ENCODE measurements around the gene DCAF11. TPM values are rescaled to one million over a fixed set of nuclear protein-coding genes. Genes with fewer than 3 reads are reported as not detected.

DCAF11 gene
- total and polyA plus RNA-seq, 4 experiments from 2014 or later = 71.5 to 93.4 (median 75.4) TPM

GRCh38 chr14:24151404-24152080, 37.0 kb downstream of the DCAF11 start:
- Histone ChIP-seq H3K27ac (ENCODE audit: low read depth, low read length) (no peak overlapping the region), H3K9me3 (ENCODE audit: control insufficient read depth in 1 of 2, low read length in 2 of 2) (no peaks in the 10 kb centered on the region), H3K4me1 (ENCODE audit: insufficient read depth, low read length) (peaks cover 27% of the 10 kb centered on the region), H3K36me3 (ENCODE audit: insufficient read depth, low read length) (peaks cover 52% of the 10 kb centered on the region), H3K4me3 (ENCODE audit: low read length in 2 of 2) (no peak overlapping the region), H3K27me3 (ENCODE audit: insufficient read depth, low read length) (no peaks in the 10 kb centered on the region)
- Mint-ChIP-seq H3K27me3 (no peaks in the 10 kb centered on the region), H3K36me3 (peaks cover 40 to 59% of the 10 kb centered on the region in 2 donors), H3K4me3 (no peak overlapping the region), H3K4me1 (peaks cover 18 to 40% (median 28%) of the 10 kb centered on the region in 4 donors), H3K27ac (peak overlapping the region in 4 of 7 donors; percentile 3 to 74 (median 28)), H3K9me3 (no peaks in the 10 kb centered on the region)
- intact Hi-C loops (cut with micrococcal nuclease) = no loop called here
- CTCF ChIA-PET (ENCODE audit: partially characterized antibody) = interaction anchor here (1.3 to 8.5 kb wide), 3 partner anchors 9 to 43 kb away, joined by 5 to 110 read pairs (median 7); partner anchors contain the start of genes IRF9 and PSME1
- no peak for DNase-seq
- POLR2A ChIA-PET (ENCODE audit: partially characterized antibody) = interaction anchor here (1.0 to 9.5 kb wide), 6 partner anchors 7 to 65 kb away, joined by 4 to 162 read pairs (median 11); partner anchors contain the start of genes DCAF11, EMC9, IRF9 and MDP1

GRCh38 chr14:24155100-24155499, 40.5 kb downstream of the DCAF11 start:
- Histone ChIP-seq H3K27me3 (ENCODE audit: insufficient read depth, low read length) (no peaks in the 10 kb centered on the region), H3K27ac (ENCODE audit: low read depth, low read length) (no peak overlapping the region), H3K4me1 (ENCODE audit: insufficient read depth, low read length) (peaks cover 4% of the 10 kb centered on the region), H3K9me3 (ENCODE audit: control insufficient read depth in 1 of 2, low read length in 2 of 2) (no peaks in the 10 kb centered on the region), H3K4me3 (ENCODE audit: low read length in 2 of 2) (no peak overlapping the region), H3K36me3 (ENCODE audit: insufficient read depth, low read length) (peaks cover 64% of the 10 kb centered on the region)
- DNase-seq = no peak
- peaks cover 41 to 63% of the 10 kb centered on the region in 2 donors for H3K36me3 Mint-ChIP-seq
- CTCF ChIA-PET (ENCODE audit: partially characterized antibody) = interaction anchor here (0.7 to 2.0 kb wide), 5 partner anchors 9 to 105 kb away, joined by 3 to 5 read pairs (median 3); partner anchors contain the start of gene PSME2
- no peak overlapping the region for H3K4me3 Mint-ChIP-seq
- peaks cover 2 to 20% (median 12%) of the 10 kb centered on the region in 4 donors for H3K4me1 Mint-ChIP-seq
- H3K27me3 Mint-ChIP-seq = no peaks in the 10 kb centered on the region
- no peaks in the 10 kb centered on the region for H3K9me3 Mint-ChIP-seq
- H3K27ac Mint-ChIP-seq = peak overlapping the region in 3 of 7 donors; percentile 13 to 73 (median 73)
- intact Hi-C loops (cut with micrococcal nuclease) = no loop called here
- POLR2A ChIA-PET (ENCODE audit: partially characterized antibody) = interaction anchor here (1.0 to 9.5 kb wide), 6 partner anchors 8 to 281 kb away, joined by 3 to 162 read pairs (median 4); partner anchors contain the start of genes DCAF11, EMC9, NRL and PSME2

GRCh38 chr14:24156840-24157239, 42.3 kb downstream of the DCAF11 start:
- ChIA-PET POLR2A (ENCODE audit: partially characterized antibody) (interaction anchor here (9.5 kb wide), 1 partner anchor 9 kb away, joined by 162 read pairs; the partner anchor contains the start of genes PSME2 and RNF31), CTCF (ENCODE audit: partially characterized antibody) (interaction anchor here (0.6 to 6.9 kb wide), 2 partner anchors 8 to 189 kb away, joined by 3 to 110 read pairs; partner anchors contain the start of genes PSME2 and RNF31)
- H3K27ac ChIP-seq (ENCODE audit: low read depth, low read length) = no peak overlapping the region
- H3K9me3 ChIP-seq (ENCODE audit: control insufficient read depth in 1 of 2, low read length in 2 of 2) = no peaks in the 10 kb centered on the region
- H3K4me3 ChIP-seq (ENCODE audit: low read length in 2 of 2) = no peak overlapping the region
- no peak for DNase-seq
- Mint-ChIP-seq H3K4me3 (peak overlapping the region in 1 of 8 donors; percentile 32), H3K27ac (peak overlapping the region in 6 of 7 donors; percentile 20 to 85 (median 64)), H3K9me3 (no peaks in the 10 kb centered on the region), H3K4me1 (peaks cover 11 to 28% (median 18%) of the 10 kb centered on the region in 4 donors), H3K36me3 (peaks cover 39 to 67% of the 10 kb centered on the region in 2 donors), H3K27me3 (no peaks in the 10 kb centered on the region)
- peaks cover 12% of the 10 kb centered on the region for H3K4me1 ChIP-seq (ENCODE audit: insufficient read depth, low read length)
- intact Hi-C loops (cut with micrococcal nuclease) = no loop called here
- H3K36me3 ChIP-seq (ENCODE audit: insufficient read depth, low read length) = peaks cover 52% of the 10 kb centered on the region
- H3K27me3 ChIP-seq (ENCODE audit: insufficient read depth, low read length) = no peaks in the 10 kb centered on the region

GRCh38 chr14:24157331-24157730, 42.8 kb downstream of the DCAF11 start:
- Histone ChIP-seq H3K36me3 (ENCODE audit: insufficient read depth, low read length) (peaks cover 49% of the 10 kb centered on the region), H3K4me3 (ENCODE audit: low read length in 2 of 2) (no peak overlapping the region), H3K4me1 (ENCODE audit: insufficient read depth, low read length) (peaks cover 17% of the 10 kb centered on the region), H3K27me3 (ENCODE audit: insufficient read depth, low read length) (no peaks in the 10 kb centered on the region), H3K9me3 (ENCODE audit: control insufficient read depth in 1 of 2, low read length in 2 of 2) (no peaks in the 10 kb centered on the region), H3K27ac (ENCODE audit: low read depth, low read length) (no peak overlapping the region)
- Mint-ChIP-seq H3K36me3 (peaks cover 40 to 69% of the 10 kb centered on the region in 2 donors), H3K27ac (peak overlapping the region in 4 of 7 donors; percentile 56 to 85 (median 66)), H3K4me1 (peaks cover 16 to 33% (median 21%) of the 10 kb centered on the region in 4 donors), H3K4me3 (no peak overlapping the region), H3K27me3 (no peaks in the 10 kb centered on the region), H3K9me3 (no peaks in the 10 kb centered on the region)
- no peak for DNase-seq
- intact Hi-C loops (cut with micrococcal nuclease) = no loop called here
- CTCF ChIA-PET (ENCODE audit: partially characterized antibody) = interaction anchor here (0.6 to 6.9 kb wide), 4 partner anchors 9 to 189 kb away, joined by 3 to 110 read pairs (median 3); partner anchors contain the start of genes PSME2 and RNF31
- POLR2A ChIA-PET (ENCODE audit: partially characterized antibody) = interaction anchor here (0.9 to 9.5 kb wide), 2 partner anchors 10 to 42 kb away, joined by 3 to 162 read pairs; partner anchors contain the start of genes NRL, PSME2 and RNF31

- intact Hi-C loops (cut with micrococcal nuclease) = loop anchor here (2.0 kb wide), 1 partner anchor 145 kb away; no protein-coding TSS in a partner anchor
- POLR2A ChIA-PET (ENCODE audit: partially characterized antibody) = interaction anchor here (1.7 to 9.5 kb wide), 17 partner anchors 11 to 150 kb away, joined by 6 to 162 read pairs (median 23); partner anchors contain the start of genes CHMP4A, DCAF11, EMC9 and IPO4
- peaks cover 28 to 56% (median 38%) of the 10 kb centered on the region in 4 donors for H3K4me1 Mint-ChIP-seq
These were observed 45.4 kb downstream of the DCAF11 start for GRCh38 chr14:24159777-24160498.

GRCh38 chr14:24160499-24160849, 45.9 kb downstream of the DCAF11 start:
- CTCF ChIA-PET (ENCODE audit: partially characterized antibody) = interaction anchor here (1.0 to 6.9 kb wide), 28 partner anchors 12 to 271 kb away, joined by 3 to 110 read pairs (median 5); partner anchors contain the start of genes CHMP4A, DCAF11, DHRS1 and EMC9
- peaks cover 31 to 60% (median 43%) of the 10 kb centered on the region in 4 donors for H3K4me1 Mint-ChIP-seq

More at GRCh38 chr14:24159777-24160498, 45.4 kb downstream of the DCAF11 start:
- Histone ChIP-seq H3K36me3 (ENCODE audit: insufficient read depth, low read length) (peaks cover 66% of the 10 kb centered on the region), H3K4me3 (ENCODE audit: low read length in 2 of 2) (no peak overlapping the region), H3K27me3 (ENCODE audit: insufficient read depth, low read length) (no peaks in the 10 kb centered on the region), H3K4me1 (ENCODE audit: insufficient read depth, low read length) (peaks cover 42% of the 10 kb centered on the region), H3K27ac (ENCODE audit: low read depth, low read length) (peak overlapping the region; percentile 90), H3K9me3 (ENCODE audit: control insufficient read depth in 1 of 2, low read length in 2 of 2) (no peaks in the 10 kb centered on the region)
- H3K27ac Mint-ChIP-seq = peak overlapping the region; percentile 79 to 100 (median 99)
- H3K4me3 Mint-ChIP-seq = peak overlapping the region in 2 of 8 donors; percentile 24 to 30
- no peaks in the 10 kb centered on the region for H3K27me3 Mint-ChIP-seq
- H3K36me3 Mint-ChIP-seq = peaks cover 50 to 78% of the 10 kb centered on the region in 2 donors
- CTCF ChIA-PET (ENCODE audit: partially characterized antibody) = interaction anchor here (0.7 to 6.9 kb wide), 20 partner anchors 11 to 272 kb away, joined by 3 to 110 read pairs (median 9); partner anchors contain the start of genes CHMP4A, CIDEB, DCAF11 and EMC9
- DNase-seq = no peak
- H3K9me3 Mint-ChIP-seq = no peaks in the 10 kb centered on the region

More at GRCh38 chr14:24160499-24160849, 45.9 kb downstream of the DCAF11 start:
- peaks cover 53 to 79% of the 10 kb centered on the region in 2 donors for H3K36me3 Mint-ChIP-seq
- H3K27me3 Mint-ChIP-seq = no peaks in the 10 kb centered on the region
- H3K4me3 ChIP-seq (ENCODE audit: low read length in 2 of 2) = peak overlapping the region in 1 of 2 donors; percentile 73
- no peaks in the 10 kb centered on the region for H3K9me3 ChIP-seq (ENCODE audit: control insufficient read depth in 1 of 2, low read length in 2 of 2)
- no peak for DNase-seq
- peak overlapping the region; percentile 90 for H3K27ac ChIP-seq (ENCODE audit: low read depth, low read length)
- intact Hi-C loops (cut with micrococcal nuclease) = loop anchor here (2.0 kb wide), 1 partner anchor 146 kb away; no protein-coding TSS in a partner anchor
- peak overlapping the region in 6 of 8 donors; percentile 24 to 100 (median 99) for H3K4me3 Mint-ChIP-seq
- H3K27me3 ChIP-seq (ENCODE audit: insufficient read depth, low read length) = no peaks in the 10 kb centered on the region
- POLR2A ChIA-PET (ENCODE audit: partially characterized antibody) = interaction anchor here (1.0 to 9.5 kb wide), 23 partner anchors 10 to 271 kb away, joined by 3 to 162 read pairs (median 17); partner anchors contain the start of genes CBLN3, CHMP4A, DCAF11 and DHRS1
- peak overlapping the region; percentile 97 to 100 (median 99) for H3K27ac Mint-ChIP-seq
- H3K36me3 ChIP-seq (ENCODE audit: insufficient read depth, low read length) = peaks cover 66% of the 10 kb centered on the region
- H3K4me1 ChIP-seq (ENCODE audit: insufficient read depth, low read length) = peaks cover 47% of the 10 kb centered on the region
- H3K9me3 Mint-ChIP-seq = no peaks in the 10 kb centered on the region

Measured in CD4-positive, alpha-beta memory T cell (primary cell).